Measurements from ENCODE around the gene NT5C1B. TPM values are rescaled to one million over a fixed set of nuclear protein-coding genes. Genes with fewer than 3 reads are reported as not detected.

Gene NT5C1B
- total and polyA plus RNA-seq, 3 donors from 2014 or later = 18.0 to 74.9 (median 59.4) TPM

GRCh38 chr2:18588802-18589201 is 567 bp downstream of the NT5C1B start:
- no peaks in the 10 kb centered on the region for H3K9me3 ChIP-seq
- intact Hi-C loops (cut with DNase I; ENCODE audit: low total_unique reads) = no loop called here
- TF ChIP-seq CTCF (IDR thresholded peaks at IDR 0.05) (no peak), POLR2A (IDR thresholded peaks at IDR 0.05) (no peak)
- H3K27ac ChIP-seq = no peak overlapping the region
- WGBS, 2 donors = 83 to 86% methylated on average over 1 of the region's 1 CpG
- no peaks in the 10 kb centered on the region for H3K4me1 ChIP-seq
- no peak for DNase-seq
- H3K27me3 ChIP-seq = no peaks in the 10 kb centered on the region
- no peaks in the 10 kb centered on the region for H3K36me3 ChIP-seq (ENCODE audit: low read depth, missing control alignments)
- H3K4me3 ChIP-seq = no peak overlapping the region

DNA sequence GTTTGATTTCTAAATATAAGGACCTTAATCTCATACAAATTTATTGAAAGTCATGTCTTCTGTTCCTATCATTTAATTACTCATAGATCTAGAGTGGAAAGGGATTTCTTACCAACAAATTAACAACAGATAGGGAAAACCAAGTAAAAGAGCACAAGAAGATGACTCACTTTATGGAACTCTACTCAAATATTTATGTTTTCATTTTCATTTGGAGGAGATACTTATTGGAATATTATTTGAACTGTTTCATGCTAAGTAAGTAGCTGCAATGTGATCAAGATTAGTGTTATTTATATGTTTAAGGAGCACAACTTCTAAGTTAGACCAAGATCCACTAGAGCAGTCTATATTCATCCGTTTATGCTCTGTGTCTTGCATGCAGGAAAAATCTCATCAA is 1.3 kb downstream of the NT5C1B start:
- no peak for TF ChIP-seq POLR2A (IDR thresholded peaks at IDR 0.05)
- no peak for TF ChIP-seq CTCF (IDR thresholded peaks at IDR 0.05)
- Histone ChIP-seq H3K27ac (no peak overlapping the region), H3K36me3 (ENCODE audit: low read depth, missing control alignments) (no peaks in the 10 kb centered on the region), H3K9me3 (no peaks in the 10 kb centered on the region), H3K27me3 (no peaks in the 10 kb centered on the region), H3K4me1 (no peaks in the 10 kb centered on the region), H3K4me3 (no peak overlapping the region)
- no peak for DNase-seq
- intact Hi-C loops (cut with DNase I; ENCODE audit: low total_unique reads) = no loop called here
- WGBS, 2 donors = 91 to 100% methylated on average over 1 of the region's 1 CpG

DNA sequence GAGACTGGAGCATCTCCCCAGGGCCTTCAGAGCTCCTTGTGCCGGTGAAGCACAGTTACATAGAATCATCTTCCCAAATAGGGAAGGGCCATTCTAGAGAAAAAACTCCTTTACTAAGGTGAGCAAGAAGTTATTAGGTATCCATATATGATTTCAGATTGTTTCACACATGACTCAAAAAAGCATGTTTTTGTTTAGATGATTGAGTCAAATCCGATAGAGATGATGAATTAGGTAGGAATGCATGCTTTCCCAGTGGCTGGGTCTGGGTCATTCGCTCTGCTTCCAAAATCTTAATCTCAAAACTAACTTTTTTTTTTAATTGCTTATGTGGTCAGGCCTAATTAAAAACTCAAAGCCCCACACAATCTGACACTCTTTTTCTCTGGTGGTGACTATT is 3.8 kb downstream of the NT5C1B start:
- H3K27ac ChIP-seq = no peak overlapping the region
- 92 to 93% methylated on average over 3 of the region's 3 CpGs for WGBS, 2 donors
- H3K9me3 ChIP-seq = no peaks in the 10 kb centered on the region
- no peak for TF ChIP-seq POLR2A (IDR thresholded peaks at IDR 0.05)
- no peak for TF ChIP-seq CTCF (IDR thresholded peaks at IDR 0.05)
- H3K27me3 ChIP-seq = no peaks in the 10 kb centered on the region
- no peaks in the 10 kb centered on the region for H3K4me1 ChIP-seq
- no peaks in the 10 kb centered on the region for H3K36me3 ChIP-seq (ENCODE audit: low read depth, missing control alignments)
- intact Hi-C loops (cut with DNase I; ENCODE audit: low total_unique reads) = no loop called here
- no peak for DNase-seq
- H3K4me3 ChIP-seq = no peak overlapping the region

GRCh38 chr2:18584608-18584954 is 4.8 kb downstream of the NT5C1B start:
- WGBS, 2 donors = 70% methylated on average over 32 of the region's 32 CpGs; no CpG with 5 or more reads in 1 of the 2 donors

More at GRCh38 chr2:18584608-18584954, 4.8 kb downstream of the NT5C1B start:
- H3K9me3 ChIP-seq = no peaks in the 10 kb centered on the region
- intact Hi-C loops (cut with DNase I; ENCODE audit: low total_unique reads) = no loop called here
- H3K4me1 ChIP-seq = no peaks in the 10 kb centered on the region
- DNase-seq = no peak
- H3K36me3 ChIP-seq (ENCODE audit: low read depth, missing control alignments) = no peaks in the 10 kb centered on the region
- H3K27ac ChIP-seq = no peak overlapping the region
- TF ChIP-seq CTCF (IDR thresholded peaks at IDR 0.05) (no peak), POLR2A (IDR thresholded peaks at IDR 0.05) (no peak)
- H3K27me3 ChIP-seq = no peaks in the 10 kb centered on the region
- peak overlapping the region in 1 of 2 donors; percentile 32 for H3K4me3 ChIP-seq

All from testis (tissue), 3 donors.